CD4-positive, alpha-beta T cell (primary cell): Measurements from ENCODE around the gene ARSG. TPM values are rescaled to one million over a fixed set of nuclear protein-coding genes. Genes with fewer than 3 reads are reported as not detected.

Experiments used
- ATAC-seq: fragments of 200-7000 bp; cut with Tn5 transposase; one replicate; pipeline ENCODE4 v1.10.0; 2022; ENCODE audit warnings: mild to moderate bottlenecking; ENCODE audit not compliant: poor library complexity
- CTCF ChIA-PET: fragments of 350-600 bp; sonication (Branson Sonifier 250); formaldehyde crosslinking; loops from one replicate; lab custom pipeline; 2021; ENCODE audit warnings: antibody characterized with exemption, inconsistent platforms; lab: Charles Lee
- POLR2A ChIA-PET: fragments of 350-600 bp; sonication (Branson Sonifier 250); formaldehyde crosslinking; loops from one replicate; lab custom pipeline; 2021; ENCODE audit warnings: antibody characterized with exemption, inconsistent platforms; lab: Charles Lee
- DNase-seq, 14 experiments: peaks; one replicate each; pipeline ENCODE4 v3.0.0-alpha.2; 2013 to 2020; ENCODE audit warnings: mixed read lengths in 2 of 14
- H3K27ac ChIP-seq, 2 donors: one replicate each; pipeline versions ENCODE4 v1.5.1 to v1.7.0; 2013; ENCODE audit warnings: low read length in 2 of 2, low read depth in 1 of 2, mild to moderate bottlenecking in 1 of 2
- H3K27me3 ChIP-seq, 2 experiments: 1 replicate in 1 of 2; 2 replicates in 1 of 2; pipeline versions ENCODE4 v1.6.1 to v1.7.0; 2013; ENCODE audit warnings: low read length in 2 of 2, control low read depth in 1 of 2, mild to moderate bottlenecking in 1 of 2, moderate library complexity in 1 of 2; ENCODE audit not compliant: insufficient read depth in 2 of 2, control insufficient read depth in 1 of 2
- H3K36me3 ChIP-seq: one replicate; pipeline ENCODE4 v1.6.1; 2013; ENCODE audit warnings: low read length, control low read depth; ENCODE audit not compliant: insufficient read depth
- H3K4me1 ChIP-seq: one replicate; pipeline ENCODE4 v1.6.1; 2013; ENCODE audit warnings: low read length, control low read depth; ENCODE audit not compliant: insufficient read depth
- H3K4me3 ChIP-seq: one replicate; pipeline ENCODE4 v1.5.1; 2013; ENCODE audit warnings: mild to moderate bottlenecking, low read length, moderate library complexity
- H3K9me3 ChIP-seq, 2 experiments: 1 replicate in 1 of 2; 2 replicates in 1 of 2; pipeline versions ENCODE4 v1.6.1 to v1.7.0; 2013; ENCODE audit warnings: low read length in 2 of 2, mild to moderate bottlenecking in 2 of 2, control low read depth in 1 of 2, moderate library complexity in 1 of 2; ENCODE audit not compliant: control insufficient read depth in 1 of 2, insufficient read depth in 1 of 2
- H3K27ac Mint-ChIP-seq: one replicate; pipeline ENCODE4 v1.8.0; 2020; ENCODE audit warnings: mixed read lengths
- H3K27me3 Mint-ChIP-seq: one replicate; pipeline ENCODE4 v1.8.0; 2021; ENCODE audit warnings: mixed read lengths
- H3K36me3 Mint-ChIP-seq: one replicate; pipeline ENCODE4 v1.8.0; 2021; ENCODE audit warnings: low read depth, mixed read lengths
- H3K4me1 Mint-ChIP-seq: one replicate; pipeline ENCODE4 v1.8.0; 2021; ENCODE audit warnings: low read depth, mixed read lengths
- H3K4me3 Mint-ChIP-seq: one replicate; pipeline ENCODE4 v1.8.0; 2020; ENCODE audit warnings: mild to moderate bottlenecking, mixed read lengths
- H3K9me3 Mint-ChIP-seq: one replicate; pipeline ENCODE4 v1.8.0; 2020; ENCODE audit warnings: mixed read lengths
- intact Hi-C, 2 experiments: fragments of 100-400 bp; cut with DNase I in 1 of 2; cut with micrococcal nuclease in 1 of 2; formaldehyde crosslinking; loops; one replicate each; pipeline versions ENCODE4 v1.15.1 to v1.9.0; 2023 to 2025; cut with DNase I, micrococcal nuclease
- total RNA-seq, 174 experiments: library from RNA in 2 of 174; stranded (reverse) in 2 of 174; gene quantifications; one replicate each; pipeline ENCODE4 v1.2.3 and lab custom pipeline; 2021 to 2026
- TF ChIP-seq, protein P1 (sequence below): fragments of 200-600 bp; IDR thresholded peaks from one replicate; pipeline ENCODE4 v1.8.0; 2022; ENCODE audit warnings: antibody characterized with exemption, mild to moderate bottlenecking

ARSG gene
- total RNA-seq, 2 experiments from 2014 or later = 13.8 to 16.0 TPM

DNA sequence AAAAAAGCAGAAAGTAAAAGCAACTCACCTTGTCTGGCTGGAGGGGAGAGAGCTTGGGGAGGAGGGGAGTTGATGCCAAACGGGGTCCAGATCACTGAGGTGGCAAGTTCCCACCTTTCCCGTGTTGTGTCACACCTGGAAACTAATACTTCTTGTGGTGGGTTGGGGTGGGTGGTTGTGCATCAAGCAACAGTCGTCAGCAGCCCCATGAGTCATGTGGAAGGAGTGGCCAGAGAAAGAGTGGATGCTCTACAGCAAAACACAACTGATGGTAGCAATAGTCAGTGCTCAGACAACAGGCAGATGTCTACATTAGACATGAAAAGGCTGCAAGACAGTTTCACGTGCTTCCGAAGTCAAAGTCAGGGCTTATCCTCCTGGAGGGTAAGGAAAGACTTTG, 35.4 kb downstream of the ARSG start:
- H3K4me3 ChIP-seq = no peak overlapping the region
- no peaks in the 10 kb centered on the region for H3K27me3 ChIP-seq
- no peak overlapping the region for H3K27ac ChIP-seq
- ATAC-seq (no peak), DNase-seq (no peak)
- H3K27ac Mint-ChIP-seq = no peak overlapping the region
- peaks cover 43% of the 10 kb centered on the region for H3K4me1 Mint-ChIP-seq
- H3K36me3 Mint-ChIP-seq = peaks cover 7% of the 10 kb centered on the region
- peaks cover 11% of the 10 kb centered on the region for H3K4me1 ChIP-seq
- no peak overlapping the region for H3K4me3 Mint-ChIP-seq
- ChIA-PET POLR2A (no interaction called here), CTCF (no interaction called here)
- H3K36me3 ChIP-seq = no peaks in the 10 kb centered on the region
- peaks cover 4 to 13% of the 10 kb centered on the region in 2 experiments for H3K9me3 ChIP-seq
- H3K9me3 Mint-ChIP-seq = peaks cover 3% of the 10 kb centered on the region
- TF ChIP-seq, protein P1, sequence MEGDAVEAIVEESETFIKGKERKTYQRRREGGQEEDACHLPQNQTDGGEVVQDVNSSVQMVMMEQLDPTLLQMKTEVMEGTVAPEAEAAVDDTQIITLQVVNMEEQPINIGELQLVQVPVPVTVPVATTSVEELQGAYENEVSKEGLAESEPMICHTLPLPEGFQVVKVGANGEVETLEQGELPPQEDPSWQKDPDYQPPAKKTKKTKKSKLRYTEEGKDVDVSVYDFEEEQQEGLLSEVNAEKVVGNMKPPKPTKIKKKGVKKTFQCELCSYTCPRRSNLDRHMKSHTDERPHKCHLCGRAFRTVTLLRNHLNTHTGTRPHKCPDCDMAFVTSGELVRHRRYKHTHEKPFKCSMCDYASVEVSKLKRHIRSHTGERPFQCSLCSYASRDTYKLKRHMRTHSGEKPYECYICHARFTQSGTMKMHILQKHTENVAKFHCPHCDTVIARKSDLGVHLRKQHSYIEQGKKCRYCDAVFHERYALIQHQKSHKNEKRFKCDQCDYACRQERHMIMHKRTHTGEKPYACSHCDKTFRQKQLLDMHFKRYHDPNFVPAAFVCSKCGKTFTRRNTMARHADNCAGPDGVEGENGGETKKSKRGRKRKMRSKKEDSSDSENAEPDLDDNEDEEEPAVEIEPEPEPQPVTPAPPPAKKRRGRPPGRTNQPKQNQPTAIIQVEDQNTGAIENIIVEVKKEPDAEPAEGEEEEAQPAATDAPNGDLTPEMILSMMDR = no peak
- H3K27me3 Mint-ChIP-seq = no peaks in the 10 kb centered on the region
- intact Hi-C loops = no loop called here

DNA sequence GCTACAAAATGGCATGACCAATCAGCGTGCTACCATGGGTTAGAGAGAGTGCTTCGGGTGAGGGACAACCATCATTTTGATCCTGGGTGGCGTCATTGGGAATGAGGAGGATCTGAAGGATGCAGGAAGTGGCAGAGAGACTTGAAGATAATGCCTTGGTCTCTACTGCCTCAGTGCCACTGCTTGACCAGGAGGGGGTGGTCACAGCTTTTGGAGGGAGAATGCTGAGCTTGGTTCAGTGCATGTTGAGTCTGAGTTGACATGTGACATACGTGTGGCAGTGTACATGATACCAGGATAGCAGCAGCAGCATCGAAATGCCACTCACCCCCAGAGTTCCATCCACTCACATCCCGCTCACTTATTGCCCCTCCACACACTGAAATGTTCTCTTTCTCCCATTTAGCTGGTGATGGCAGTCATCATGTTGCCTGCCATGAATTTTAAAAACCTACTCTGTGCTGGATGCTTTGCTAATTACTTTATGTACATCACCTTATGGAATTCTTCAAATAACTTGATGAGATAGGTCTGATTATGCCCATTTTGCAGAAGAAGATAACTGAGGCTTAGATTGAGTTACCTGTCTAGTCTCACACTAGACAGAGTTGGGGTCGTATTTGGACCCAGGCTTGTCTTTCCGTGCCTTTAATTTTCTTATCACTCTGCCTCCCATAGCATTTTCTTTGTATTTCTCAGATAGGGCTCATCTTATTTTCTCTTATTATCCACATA, 36.7 kb downstream of the ARSG start:
- no peak overlapping the region for H3K27ac ChIP-seq
- no peak for DNase-seq
- intact Hi-C loops = no loop called here
- no peak overlapping the region for H3K27ac Mint-ChIP-seq
- no peaks in the 10 kb centered on the region for H3K27me3 Mint-ChIP-seq
- no peak for ATAC-seq
- H3K4me3 Mint-ChIP-seq = no peak overlapping the region
- H3K9me3 Mint-ChIP-seq = peaks cover 3% of the 10 kb centered on the region
- no peaks in the 10 kb centered on the region for H3K27me3 ChIP-seq
- no peak overlapping the region for H3K4me3 ChIP-seq
- no peaks in the 10 kb centered on the region for H3K36me3 ChIP-seq
- peaks cover 37% of the 10 kb centered on the region for H3K4me1 Mint-ChIP-seq
- peaks cover 11% of the 10 kb centered on the region for H3K36me3 Mint-ChIP-seq
- peaks cover 11% of the 10 kb centered on the region for H3K4me1 ChIP-seq
- ChIA-PET POLR2A (interaction anchor here (1.3 to 2.0 kb wide), 2 partner anchors 36 to 37 kb away, joined by 3 to 4 read pairs; partner anchors contain the start of genes ARSG and SLC16A6), CTCF (no interaction called here)
- TF ChIP-seq, protein P1 = no peak
- peaks cover 7 to 17% of the 10 kb centered on the region in 2 experiments for H3K9me3 ChIP-seq

DNA sequence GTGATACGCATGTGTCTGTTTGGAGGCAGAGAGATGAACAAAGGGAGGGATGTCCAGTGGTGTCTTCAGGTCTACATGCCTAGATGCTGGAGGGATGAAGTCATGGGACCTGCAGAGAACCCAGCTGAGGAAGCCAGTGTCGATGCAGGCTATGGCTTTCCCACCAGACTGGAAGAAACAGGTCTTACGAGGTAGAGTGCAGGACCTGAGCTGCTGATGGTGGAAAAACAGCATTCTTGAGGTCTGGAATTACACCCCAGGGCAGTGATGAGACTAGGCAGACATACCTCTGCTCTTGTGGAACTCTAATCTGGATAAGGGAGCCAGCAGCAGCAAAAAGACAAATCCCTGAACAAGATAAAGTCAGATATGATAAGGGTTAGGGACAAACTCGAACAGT, 37.4 kb downstream of the ARSG start:
- peaks cover 11% of the 10 kb centered on the region for H3K36me3 Mint-ChIP-seq
- ATAC-seq (no peak), DNase-seq (no peak)
- ChIA-PET CTCF (no interaction called here), POLR2A (interaction anchor here (2.0 kb wide), 1 partner anchor 36 kb away, joined by 4 read pairs; no protein-coding TSS in a partner anchor)
- H3K4me1 Mint-ChIP-seq = peaks cover 31% of the 10 kb centered on the region
- H3K4me3 Mint-ChIP-seq = no peak overlapping the region
- H3K9me3 Mint-ChIP-seq = peaks cover 3% of the 10 kb centered on the region
- peaks cover 7 to 20% of the 10 kb centered on the region in 2 experiments for H3K9me3 ChIP-seq
- H3K27me3 ChIP-seq = no peaks in the 10 kb centered on the region
- intact Hi-C loops = no loop called here
- H3K4me1 ChIP-seq = peaks cover 8% of the 10 kb centered on the region
- TF ChIP-seq, protein P1 = no peak
- H3K27me3 Mint-ChIP-seq = no peaks in the 10 kb centered on the region
- H3K27ac Mint-ChIP-seq = no peak overlapping the region
- H3K4me3 ChIP-seq = no peak overlapping the region
- no peaks in the 10 kb centered on the region for H3K36me3 ChIP-seq
- no peak overlapping the region for H3K27ac ChIP-seq
